ENCODE results near the gene FHL1. TPM values are rescaled to one million over a fixed set of nuclear protein-coding genes. Genes with fewer than 3 reads are reported as not detected.

The FHL1 gene
- total and polyA plus RNA-seq, 4 donors, result 8.8 to 20.2 (median 15.0) TPM

GRCh38 chrX:136097871-136098805 lies 49.2 kb upstream of the FHL1 start (continued):
- no peak for TF ChIP-seq REST (IDR thresholded peaks at IDR 0.05)
- TF ChIP-seq JUND (IDR thresholded peaks at IDR 0.05), result no peak
- TF ChIP-seq RXRA (IDR thresholded peaks at IDR 0.05), result no peak

GRCh38 chrX:136104936-136105335 lies 42.4 kb upstream of the FHL1 start:
- Histone ChIP-seq H3K27me3 (ENCODE audit: control insufficient read depth in 4 of 4, insufficient read depth in 4 of 4, low read length in 3 of 4) (no peaks in the 10 kb centered on the region), H3K4me3 (ENCODE audit: low read depth in 1 of 3, low read length in 3 of 3) (no peak overlapping the region), H3K27ac (ENCODE audit: low read depth in 1 of 2, low read length in 2 of 2) (no peak overlapping the region), H3K36me3 (ENCODE audit: control insufficient read depth in 4 of 4, insufficient read depth in 3 of 4, low read depth in 1 of 4, low read length in 3 of 4) (no peaks in the 10 kb centered on the region), H3K9me3 (ENCODE audit: control insufficient read depth in 4 of 4, low read length in 3 of 4) (peaks cover 0 to 5% (median 0%) of the 10 kb centered on the region in 4 donors), H3K4me1 (ENCODE audit: control insufficient read depth in 4 of 4, insufficient read depth in 4 of 4, low read length in 3 of 4) (no peaks in the 10 kb centered on the region), H3K9ac (ENCODE audit: low read depth in 1 of 2, low read length in 2 of 2) (no peak overlapping the region)
- DNase-seq (ENCODE audit: low spot score), result no peak
- 44% methylated on average over 1 of the region's 1 CpG for WGBS
- TF ChIP-seq FOXA2 (IDR thresholded peaks at IDR 0.05), result no peak
- no peak for TF ChIP-seq MAX (IDR thresholded peaks at IDR 0.05)
- no peak for TF ChIP-seq JUND (IDR thresholded peaks at IDR 0.05)
- TF ChIP-seq YY1 (IDR thresholded peaks at IDR 0.05), result no peak
- TF ChIP-seq RAD21 (IDR thresholded peaks at IDR 0.05), result no peak
- no peak for TF ChIP-seq EGR1 (IDR thresholded peaks at IDR 0.05; ENCODE audit: low read depth in 2 of 2)
- no peak for TF ChIP-seq HNF4G (IDR thresholded peaks at IDR 0.05)
- TF ChIP-seq ATF3 (IDR thresholded peaks at IDR 0.05), result no peak
- no peak for TF ChIP-seq RXRA (IDR thresholded peaks at IDR 0.05)
- TF ChIP-seq NR2F2 (IDR thresholded peaks at IDR 0.05), result no peak
- TF ChIP-seq ZBTB33 (IDR thresholded peaks at IDR 0.05), result no peak
- TF ChIP-seq GABPA (IDR thresholded peaks at IDR 0.05 in 1 of 2, conservative IDR thresholded peaks at IDR 0.05 in 1 of 2), result no peak
- TF ChIP-seq REST (IDR thresholded peaks at IDR 0.05), result no peak
- no peak for TF ChIP-seq TAF1 (conservative IDR thresholded peaks at IDR 0.05)
- TF ChIP-seq FOXA1 (IDR thresholded peaks at IDR 0.05), result no peak
